AML-193 (cell line): ENCODE results near the gene RAG2.
"Not testable (repeated sequence)": the region's sequence is repeated elsewhere in the genome, so short reads cannot be mapped to it uniquely, and the experiment has no call there.

ENCODE experiments used
- DNase-seq, 2 experiments: peaks; one replicate each; lab custom pipeline; 2025; lab: John Stamatoyannopoulos, UW

The RAG2 gene

DNA sequence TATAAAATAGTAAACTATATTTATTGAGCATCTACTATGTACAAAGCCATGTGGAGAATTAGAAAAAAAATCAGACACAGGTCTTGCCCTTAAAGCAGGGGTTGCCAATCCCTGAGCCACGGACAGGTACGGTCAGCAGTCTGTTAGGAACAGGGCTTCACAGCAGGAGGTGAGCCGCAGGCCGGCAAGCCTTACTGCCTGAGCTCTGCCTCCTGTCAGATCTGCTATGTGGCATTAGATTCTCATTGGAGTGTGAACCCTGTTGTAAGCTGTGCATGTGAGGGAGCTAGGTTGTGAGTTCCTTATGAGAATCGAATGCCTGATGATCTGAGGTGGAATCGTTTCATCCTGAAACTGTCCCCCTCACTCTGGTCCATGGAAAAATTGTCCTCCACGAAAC, 2.1 kb upstream of the RAG2 start:
- DNase-seq = no peak

DNA sequence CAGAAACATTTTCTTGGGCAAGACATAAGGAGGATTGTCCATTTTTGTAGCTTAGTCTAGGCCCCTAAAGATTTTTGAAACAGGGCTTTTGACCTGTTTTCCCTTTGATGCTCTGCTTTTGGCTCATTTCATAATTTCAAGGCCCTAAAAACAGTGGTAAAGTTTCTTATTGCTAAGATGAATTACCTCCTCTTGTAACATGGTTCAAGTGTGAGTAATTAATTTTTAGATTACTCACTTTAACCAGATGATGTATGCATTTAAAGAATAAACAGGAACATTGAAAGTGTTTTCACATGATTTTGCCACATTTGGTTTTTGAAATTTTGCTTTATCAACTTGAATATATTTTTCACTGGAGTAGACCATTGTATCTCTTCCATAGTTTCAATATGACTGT, 1.2 kb downstream of the RAG2 start:
- no peak for DNase-seq

DNA sequence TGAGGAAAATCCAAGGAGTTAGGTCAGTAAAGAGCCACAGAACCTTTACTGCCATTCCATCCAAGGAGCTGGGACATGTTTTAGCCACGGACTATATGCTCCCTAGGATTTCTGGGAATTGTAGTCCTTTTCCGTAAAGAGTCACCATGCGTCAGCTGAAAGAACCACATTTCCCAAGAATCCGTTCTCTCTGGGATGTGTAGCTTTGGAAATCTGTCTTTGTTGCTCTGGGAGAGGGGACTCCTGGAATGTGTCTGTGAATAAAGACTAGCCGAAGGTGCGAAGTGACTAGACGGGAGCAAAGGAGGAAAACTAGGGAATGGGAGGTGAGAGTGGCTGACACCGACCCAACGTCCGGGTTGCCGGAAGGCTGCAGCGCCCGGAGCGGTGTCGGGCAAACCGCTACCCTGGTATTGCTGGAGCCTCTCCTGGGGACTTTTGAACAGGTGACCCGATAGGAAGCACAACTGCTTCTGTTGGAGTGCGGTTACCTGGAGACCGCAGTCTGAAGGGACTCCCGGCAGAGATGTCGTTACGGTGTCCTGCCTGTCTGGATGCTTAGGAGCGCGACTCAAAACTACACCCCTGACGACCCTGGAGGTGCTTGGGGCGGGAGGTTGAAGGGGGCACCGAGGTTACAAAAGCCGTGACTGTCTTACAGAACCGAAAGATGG, 3.6 kb downstream of the RAG2 start, which contains the start of gene IFTAP:
Gene IFTAP, plus strand, starts transcription at position 187 of the 674 bp plus-strand sequence. CDS start 15,602 bp downstream, outside the sequence.
- DNase-seq = peak; percentile 45 to 66

DNA sequence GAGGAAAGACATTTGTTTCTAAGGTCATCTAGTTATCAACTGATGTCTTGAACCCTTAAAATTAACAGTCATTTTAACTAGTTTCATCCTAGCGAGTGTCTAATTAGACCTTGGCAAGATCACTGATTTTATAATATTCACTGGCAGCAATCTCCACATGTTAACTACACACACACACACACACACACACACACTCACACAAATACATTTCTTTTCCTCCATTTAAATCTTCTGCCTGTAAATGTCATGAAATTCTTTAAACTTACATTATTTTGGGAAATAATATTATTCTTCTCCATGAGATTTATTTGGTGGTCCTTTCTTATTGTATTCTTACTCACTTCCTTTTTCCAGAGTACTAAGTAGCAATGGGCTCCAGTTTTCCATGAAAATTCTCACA, 6.6 kb downstream of the RAG2 start:
- no peak for DNase-seq

DNA sequence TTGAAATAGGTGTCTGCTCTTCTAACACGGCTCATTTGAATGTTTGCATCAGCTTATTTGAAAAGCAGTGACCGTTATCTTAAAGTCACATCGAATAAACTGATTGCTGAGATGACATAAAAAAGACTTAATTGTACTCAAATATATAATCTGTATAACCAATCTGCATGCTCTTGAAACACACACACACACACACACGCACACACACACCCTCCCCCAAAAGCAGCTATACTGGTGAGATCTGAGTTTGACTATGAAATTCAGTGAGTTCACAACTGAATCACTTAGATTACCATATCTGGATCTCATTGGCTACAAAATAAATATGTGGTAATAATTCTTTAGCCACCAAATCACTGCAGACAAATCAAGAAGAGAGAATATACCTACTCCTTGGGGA, 7.5 kb downstream of the RAG2 start:
- DNase-seq = no peak

DNA sequence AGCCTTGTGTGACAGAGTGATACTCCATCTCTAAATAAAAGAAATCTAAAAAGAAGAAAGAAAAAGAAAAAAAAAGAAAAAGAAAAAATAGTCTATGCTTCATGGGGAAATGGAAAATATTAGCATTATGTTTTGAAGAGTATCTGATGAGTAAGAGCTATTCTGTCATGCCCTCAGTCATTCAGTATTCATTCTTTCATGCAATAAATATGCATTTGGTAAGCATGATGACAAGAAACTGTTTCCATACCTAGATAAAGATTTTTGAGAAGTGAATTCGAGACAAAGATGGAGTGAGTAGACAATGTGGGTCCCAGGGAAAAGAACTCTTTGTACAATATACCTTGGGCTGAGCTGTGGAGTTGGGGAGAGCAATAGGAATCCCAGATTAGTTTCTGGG, 9.9 kb downstream of the RAG2 start:
- no peak for DNase-seq

DNA sequence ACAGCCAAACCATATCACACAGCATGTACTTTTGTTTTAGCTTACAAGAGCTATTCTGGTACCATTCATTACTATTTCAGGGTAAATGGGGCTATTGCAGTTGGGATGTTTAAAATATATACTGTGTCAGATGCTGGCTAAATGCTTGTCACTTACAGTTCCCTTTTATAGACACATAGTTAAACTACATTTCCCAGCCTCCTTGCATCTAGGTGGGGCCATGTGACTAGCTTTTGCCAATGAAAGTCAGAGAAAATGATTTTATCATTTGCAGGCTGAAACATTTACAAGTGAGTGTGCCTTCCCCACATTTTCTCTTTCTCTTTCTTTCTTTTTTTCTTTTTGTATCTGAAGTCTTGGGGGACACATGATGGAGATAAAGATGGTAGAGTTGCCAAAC, 11.5 kb downstream of the RAG2 start:
- DNase-seq = peak in 1 of 2 experiments; percentile 7

DNA sequence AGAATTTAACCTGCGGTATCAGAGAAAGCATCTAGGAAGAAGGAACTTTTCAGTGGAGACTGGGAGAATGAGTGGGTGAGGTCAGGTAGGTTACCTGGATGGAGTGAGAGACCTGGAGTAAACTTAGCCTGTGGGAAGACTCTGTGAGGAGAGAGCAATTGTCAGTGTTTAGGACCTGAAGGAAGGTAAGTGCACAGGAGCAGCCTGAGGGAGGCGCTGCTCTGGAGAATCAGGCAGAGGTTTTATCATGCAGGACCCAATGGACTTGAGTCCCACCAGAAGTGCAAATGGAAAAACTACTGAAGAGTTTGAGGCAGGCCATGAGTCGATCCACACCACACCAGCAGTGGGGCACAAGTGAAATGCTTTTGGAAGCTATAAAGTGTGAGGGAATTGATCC, 14.4 kb downstream of the RAG2 start:
- no peak for DNase-seq

DNA sequence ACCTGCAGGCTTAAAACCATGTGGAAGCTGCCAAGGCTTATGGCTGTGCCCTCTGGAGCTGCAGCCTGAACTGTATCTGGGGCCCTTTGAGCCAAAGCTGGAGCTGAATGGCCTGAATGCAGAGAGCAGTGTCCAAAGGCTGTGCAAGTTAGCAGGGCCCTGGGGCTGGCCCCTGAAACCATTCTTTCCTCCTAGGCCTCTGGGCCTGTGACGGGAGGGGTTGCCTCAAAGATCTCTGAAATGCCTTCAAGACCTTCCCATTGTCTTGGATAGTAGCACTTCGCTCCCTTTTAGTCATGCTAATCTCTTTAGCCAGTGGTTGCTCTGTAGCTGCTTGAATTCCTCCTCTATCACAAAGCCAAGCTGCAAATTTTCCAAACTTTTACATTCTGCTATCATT, 16.5 kb downstream of the RAG2 start:
- DNase-seq = no peak

DNA sequence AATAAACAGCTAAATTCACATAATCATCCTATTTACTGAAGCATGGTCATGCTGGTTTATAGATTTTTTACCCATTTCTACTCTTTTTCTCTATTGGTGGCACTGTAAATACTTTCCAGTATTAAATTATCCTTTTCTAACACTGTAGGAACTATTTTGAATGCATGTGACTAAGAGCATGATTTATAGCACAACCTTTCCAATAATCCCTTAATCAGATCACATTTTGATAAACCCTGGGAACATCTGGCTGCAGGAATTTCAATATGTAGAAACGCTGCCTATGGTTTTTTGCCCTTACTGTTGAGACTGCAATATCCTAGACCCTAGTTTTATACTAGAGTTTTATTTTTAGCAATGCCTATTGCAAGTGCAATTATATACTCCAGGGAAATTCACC, 19.6 kb downstream of the RAG2 start:
- DNase-seq = no peak

DNA sequence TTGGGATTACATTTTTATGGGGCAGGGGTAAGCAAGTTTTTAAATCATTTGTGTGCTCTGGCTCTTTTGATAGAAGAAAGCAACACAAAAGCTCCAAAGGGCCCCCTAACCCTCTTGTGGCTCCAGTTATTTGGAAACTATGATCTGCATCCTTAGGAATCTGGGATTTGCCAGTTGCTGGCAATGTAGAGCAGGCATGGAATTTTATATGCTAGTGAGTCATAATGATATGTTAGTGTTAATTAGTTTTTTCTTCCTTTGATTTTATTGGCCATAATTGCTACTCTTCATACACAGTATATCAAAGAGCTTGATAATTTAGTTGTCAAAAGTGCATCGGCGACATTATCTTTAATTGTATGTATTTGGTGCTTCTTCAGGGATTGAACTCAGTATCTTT, 20.2 kb downstream of the RAG2 start:
- DNase-seq = no peak

DNA sequence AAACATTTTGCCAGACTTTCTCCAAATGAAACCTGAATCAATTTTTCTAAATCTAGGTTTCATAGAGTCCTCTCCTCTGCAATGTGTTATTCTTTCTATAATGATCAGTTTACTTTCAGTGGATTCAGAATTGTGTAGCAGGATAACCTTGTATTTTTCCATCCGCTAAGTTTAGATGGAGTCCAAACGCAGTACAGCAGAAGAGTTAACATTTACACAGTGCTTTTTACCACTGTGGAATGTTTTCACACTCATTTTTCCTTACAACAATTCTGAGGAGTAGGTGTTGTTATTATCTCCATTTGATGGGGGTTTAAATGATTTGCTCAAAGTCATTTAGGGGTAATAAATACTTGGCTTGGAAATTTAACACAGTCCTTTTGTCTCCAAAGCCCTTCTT, 20.7 kb downstream of the RAG2 start:
- DNase-seq = no peak

DNA sequence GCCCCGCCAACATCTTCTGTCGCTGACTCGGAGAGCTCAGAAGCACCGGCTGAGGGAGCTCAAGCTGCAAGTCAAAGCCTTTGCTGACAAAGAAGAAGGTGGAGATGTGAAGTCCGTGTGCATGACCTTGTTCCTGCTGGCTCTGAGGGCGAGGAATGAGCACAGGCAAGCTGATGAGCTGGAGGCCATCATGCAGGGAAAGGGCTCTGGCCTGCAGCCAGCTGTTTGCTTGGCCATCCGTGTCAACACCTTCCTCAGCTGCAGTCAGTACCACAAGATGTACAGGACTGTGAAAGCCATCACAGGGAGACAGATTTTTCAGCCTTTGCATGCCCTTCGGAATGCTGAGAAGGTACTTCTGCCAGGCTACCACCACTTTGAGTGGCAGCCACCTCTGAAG, 23.6 kb downstream of the RAG2 start:
- DNase-seq = no peak

DNA sequence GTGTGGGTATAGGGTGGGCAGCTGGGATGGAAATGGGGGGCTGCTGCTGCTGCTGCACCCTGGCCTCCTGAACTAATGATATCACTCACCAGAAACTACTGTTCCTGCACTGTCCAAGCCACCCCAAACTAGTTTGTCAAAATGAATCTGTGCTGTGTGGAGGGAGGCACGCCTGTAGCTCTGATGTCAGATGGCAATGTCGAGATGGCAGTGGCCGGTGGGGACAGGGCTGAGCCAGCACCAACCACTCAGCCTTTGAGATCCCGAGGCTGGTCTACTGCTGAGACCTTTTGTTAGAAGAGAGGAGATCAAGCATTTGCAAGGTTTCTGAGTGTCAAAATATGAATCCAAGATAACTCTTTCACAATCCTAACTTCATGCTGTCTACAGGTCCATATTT, 28.9 kb downstream of the RAG2 start:
- no peak for DNase-seq

DNA sequence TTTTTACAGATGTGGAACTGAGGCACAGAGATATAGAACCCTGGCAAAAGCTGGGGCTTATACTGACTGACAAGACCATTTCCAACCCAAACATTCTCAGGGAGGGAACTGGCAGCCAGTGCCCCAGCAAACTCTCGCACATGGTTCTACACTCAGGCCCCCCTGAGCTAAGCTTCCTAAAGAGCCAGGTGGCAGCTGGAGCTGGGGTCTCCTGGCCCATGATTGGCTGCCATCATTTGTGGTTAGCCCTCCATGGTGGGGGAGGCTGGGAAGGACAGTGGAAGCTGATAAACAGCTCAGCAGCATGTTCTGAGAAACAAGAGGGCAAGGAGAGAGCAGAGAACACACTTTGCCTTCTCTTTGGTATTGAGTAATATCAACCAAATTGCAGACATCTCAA, 30.3 kb downstream of the RAG2 start, which contains the start of gene RAG1:
Gene RAG1, plus strand, starts transcription at position 314 of the 400 bp plus-strand sequence. CDS start 5,298 bp downstream, outside the sequence.
- DNase-seq = no peak

DNA sequence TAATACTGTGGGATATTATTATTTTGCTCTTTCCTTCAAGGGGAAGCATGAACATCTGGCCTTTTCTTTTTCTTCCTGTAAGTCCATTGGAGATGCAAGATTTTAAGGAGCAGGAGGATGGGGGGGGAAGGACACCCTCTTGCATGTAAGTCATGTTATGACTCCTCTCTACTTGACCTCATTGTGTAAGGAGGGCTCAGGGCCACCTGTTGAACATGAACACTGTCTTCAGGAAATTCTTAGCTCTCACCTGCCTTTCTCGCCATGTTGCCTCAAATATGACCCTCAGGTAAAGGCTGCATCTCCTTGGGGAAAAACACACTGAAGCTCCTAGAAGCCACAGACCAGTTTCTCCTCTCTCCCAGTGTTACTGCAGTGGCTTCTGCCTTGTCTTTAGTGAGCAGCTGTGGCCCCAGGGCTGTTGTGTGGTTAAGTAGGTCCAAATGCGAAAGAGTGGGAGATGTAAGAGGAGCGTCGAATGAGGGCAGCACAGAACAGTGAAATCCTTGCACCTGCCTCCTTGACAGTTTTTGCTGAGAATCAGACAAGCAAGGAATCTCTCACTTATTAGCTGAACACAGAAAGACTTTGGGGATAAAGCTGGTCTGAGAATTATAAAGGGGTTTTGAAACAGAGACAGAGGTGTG, 31.5 kb downstream of the RAG2 start:
- DNase-seq = no peak

DNA sequence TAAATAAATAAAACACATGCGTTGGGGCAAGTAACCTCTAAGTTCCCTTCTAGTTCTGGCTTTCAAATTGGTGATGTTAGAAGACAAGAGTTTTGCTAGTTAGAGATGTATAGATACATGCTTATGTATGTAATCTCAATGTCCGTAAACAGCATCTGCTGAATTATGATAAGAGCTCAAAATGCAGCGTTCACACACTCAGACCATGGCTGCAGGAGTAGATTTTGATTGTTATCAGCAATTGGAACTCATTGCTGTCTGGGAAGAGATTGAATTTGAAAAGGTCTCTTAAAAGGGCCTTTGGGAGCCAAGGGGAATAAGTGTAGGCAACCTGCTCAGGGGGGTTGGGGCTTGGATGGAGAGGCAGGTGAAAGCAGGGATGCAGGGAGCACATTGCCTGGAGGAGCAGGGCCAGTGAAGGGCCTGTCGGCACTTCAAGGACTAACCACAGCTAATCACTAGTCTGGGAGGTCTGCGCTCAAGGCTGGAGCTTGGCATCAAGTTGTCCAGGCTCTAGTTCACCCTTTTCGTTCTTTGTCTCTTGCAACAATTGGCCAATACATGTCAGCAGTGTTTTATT, 32.9 kb downstream of the RAG2 start:
- DNase-seq = no peak

DNA sequence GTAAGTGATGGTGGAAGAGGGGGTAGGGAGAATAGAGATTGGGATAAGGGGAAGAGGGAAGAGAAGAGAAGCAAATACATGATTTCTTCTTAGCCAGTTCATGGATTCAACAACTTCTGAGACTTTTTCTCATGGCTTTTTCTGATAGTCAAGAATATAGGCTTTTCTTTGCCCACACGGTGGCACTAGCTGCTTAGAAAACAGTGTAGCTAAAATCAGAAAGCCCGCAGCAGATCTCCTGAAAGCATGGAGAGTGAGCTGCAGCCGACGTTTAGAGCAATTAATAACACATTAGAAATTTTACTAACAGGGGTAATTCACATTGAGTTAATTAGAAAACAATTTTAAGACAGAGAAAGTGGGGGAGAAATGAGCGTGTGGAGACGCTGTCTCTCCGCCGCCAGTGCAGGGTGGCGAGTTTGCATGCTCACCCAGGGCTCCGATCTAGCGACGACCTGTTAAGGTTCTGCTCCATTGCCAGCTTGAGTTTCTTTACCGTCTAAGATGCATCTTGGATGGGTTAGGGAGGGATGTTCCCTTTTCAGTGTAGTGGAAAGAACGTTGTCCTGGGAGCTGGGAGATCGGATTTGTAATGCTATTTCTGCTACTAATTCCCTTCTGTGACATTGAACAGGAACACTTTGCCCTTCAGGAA, 33.5 kb downstream of the RAG2 start:
- DNase-seq = peak; percentile 23 to 49

DNA sequence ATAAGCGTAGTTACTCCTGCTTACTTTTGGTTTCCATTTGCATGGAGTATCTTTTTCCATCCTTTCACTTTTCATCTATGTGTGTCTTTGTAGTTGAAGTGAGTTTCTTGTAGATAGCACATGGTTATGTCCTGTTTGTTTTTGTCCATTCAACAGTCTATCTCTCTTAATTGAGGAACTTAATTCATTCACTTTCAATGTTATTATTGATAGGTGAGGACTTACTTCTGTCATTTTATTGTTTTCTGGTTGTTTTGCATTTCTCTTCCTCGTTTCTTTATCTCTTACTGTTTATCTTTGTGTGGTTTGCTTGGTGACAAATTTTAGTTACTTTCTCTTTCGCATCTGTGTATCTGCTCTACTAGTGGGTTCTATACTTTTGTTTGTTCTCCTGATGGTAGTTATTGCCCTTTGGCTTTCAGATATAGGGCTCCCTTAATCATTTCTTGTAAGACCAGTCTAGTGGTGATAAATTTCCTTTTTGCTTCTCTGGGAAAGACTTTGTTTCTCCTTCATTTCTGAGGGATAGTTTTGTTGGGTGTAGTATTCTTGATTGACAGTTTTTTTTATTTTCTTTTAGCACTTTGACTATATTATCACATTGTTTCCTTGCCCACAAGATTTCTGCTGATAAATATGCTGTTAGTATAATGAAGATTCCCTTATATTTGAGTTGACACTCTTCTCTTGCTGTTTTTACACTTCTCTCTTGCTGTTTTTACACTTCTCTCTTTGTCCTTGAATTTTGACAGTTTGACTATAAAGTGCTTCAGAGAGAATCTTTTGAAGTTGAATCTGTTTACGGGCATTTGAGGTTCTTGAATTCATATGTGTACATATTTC, 39.2 kb downstream of the RAG2 start:
- no peak for DNase-seq

DNA sequence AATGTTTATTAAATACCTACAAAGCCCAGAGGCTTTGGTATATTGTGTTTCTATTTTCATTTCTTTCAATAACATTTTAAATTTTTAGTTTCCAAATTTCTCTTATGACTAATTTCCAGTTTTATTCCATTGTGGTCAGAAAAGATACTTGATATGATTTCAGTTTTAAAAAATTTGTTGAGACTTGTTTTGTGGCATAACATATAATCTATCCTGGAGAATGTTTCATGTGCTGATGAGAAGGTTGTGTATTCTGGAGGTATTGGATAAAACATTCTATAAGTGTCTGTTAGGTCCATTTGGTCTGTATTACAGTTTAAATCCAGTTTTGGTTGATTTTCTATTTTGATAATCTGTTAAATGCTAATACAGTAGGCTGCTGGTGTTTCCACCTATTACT, 40.0 kb downstream of the RAG2 start:
- DNase-seq = no peak

DNA sequence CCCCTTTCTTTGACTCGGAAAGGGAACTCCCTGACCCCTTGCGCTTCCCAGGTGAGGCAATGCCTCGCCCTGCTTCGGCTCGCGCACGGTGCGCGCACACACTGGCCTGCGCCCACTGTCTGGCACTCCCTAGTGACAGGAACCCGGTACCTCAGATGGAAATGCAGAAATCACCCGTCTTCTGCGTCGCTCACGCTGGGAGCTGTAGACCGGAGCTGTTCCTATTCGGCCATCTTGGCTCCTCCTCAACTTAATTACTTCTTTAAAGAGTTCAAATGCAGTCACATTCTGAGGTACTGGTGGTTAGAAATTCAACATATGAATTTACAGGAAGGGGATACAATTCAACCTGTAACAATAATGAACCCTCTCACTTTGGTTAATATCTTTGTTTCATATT, 40.6 kb downstream of the RAG2 start:
- not testable (repeated sequence) for DNase-seq
